Measurements from ENCODE around the gene METTL23.

DNA sequence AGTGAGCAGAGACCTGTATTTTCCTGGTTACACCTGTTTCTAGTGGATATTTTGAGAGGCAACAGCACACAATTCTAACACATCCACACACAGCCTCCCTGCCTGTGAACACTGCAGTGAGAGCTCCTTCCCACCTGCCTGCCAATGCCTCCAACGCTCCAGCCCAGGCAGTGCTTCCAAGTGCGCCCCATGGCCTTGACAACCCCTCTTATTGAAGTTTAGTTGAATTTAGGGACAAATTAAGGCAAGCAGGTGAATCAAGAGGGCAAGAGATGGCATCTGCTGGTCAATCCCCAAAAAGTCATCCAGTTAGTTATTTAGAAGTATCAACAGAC is 11.2 kb upstream of the METTL23 start:
- TF ChIP-seq, protein P1, sequence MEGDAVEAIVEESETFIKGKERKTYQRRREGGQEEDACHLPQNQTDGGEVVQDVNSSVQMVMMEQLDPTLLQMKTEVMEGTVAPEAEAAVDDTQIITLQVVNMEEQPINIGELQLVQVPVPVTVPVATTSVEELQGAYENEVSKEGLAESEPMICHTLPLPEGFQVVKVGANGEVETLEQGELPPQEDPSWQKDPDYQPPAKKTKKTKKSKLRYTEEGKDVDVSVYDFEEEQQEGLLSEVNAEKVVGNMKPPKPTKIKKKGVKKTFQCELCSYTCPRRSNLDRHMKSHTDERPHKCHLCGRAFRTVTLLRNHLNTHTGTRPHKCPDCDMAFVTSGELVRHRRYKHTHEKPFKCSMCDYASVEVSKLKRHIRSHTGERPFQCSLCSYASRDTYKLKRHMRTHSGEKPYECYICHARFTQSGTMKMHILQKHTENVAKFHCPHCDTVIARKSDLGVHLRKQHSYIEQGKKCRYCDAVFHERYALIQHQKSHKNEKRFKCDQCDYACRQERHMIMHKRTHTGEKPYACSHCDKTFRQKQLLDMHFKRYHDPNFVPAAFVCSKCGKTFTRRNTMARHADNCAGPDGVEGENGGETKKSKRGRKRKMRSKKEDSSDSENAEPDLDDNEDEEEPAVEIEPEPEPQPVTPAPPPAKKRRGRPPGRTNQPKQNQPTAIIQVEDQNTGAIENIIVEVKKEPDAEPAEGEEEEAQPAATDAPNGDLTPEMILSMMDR (IDR thresholded peaks at IDR 0.05; ENCODE audit: extremely low read depth in 1 of 2, insufficient read depth in 1 of 2, low read depth in 1 of 2, low read length in 2 of 2) = no peak
- TF ChIP-seq EZH2 (IDR thresholded peaks at IDR 0.05; ENCODE audit: borderline replicate concordance, low read depth, low read length, severe bottlenecking) = no peak
- TF ChIP-seq POLR2AphosphoS5 (IDR thresholded peaks at IDR 0.05; ENCODE audit: insufficient read depth, low read depth, low read length) = no peak
- no peak for TF ChIP-seq POLR2A (IDR thresholded peaks at IDR 0.05; ENCODE audit: low read depth, low read length)

Measured in endothelial cell of umbilical vein (primary cell).